SJCRH30 (cell line): ENCODE data around the gene SNRPN. TPM values are rescaled to one million over a fixed set of nuclear protein-coding genes. Genes with fewer than 3 reads are reported as not detected.

ENCODE experiments used
- total RNA-seq: library from RNA; depleted of rRNA; stranded (reverse); fragments of >200 nt; shearing (Covaris generic); gene quantifications from 2 replicates; pipeline ENCODE4 v1.2.3, GENCODE V29; 2014; rRNA removed

The SNRPN gene
- total RNA-seq, 1 experiment from 2014 or later, result 65.7 TPM

Other genes with a start within 250 kb of the SNRPN start
- 7.5 and 8.5 TPM in 2 replicates for gene SNURF, start within 50 bp of the SNRPN start, total RNA-seq